Osteoblast (primary cell): ENCODE data around the gene APOC3. TPM values are rescaled to one million over a fixed set of nuclear protein-coding genes. Genes with fewer than 3 reads are reported as not detected.

Experiments used
- DNase-seq: peaks from one replicate; pipeline ENCODE4 v3.0.0; 2011; ENCODE audit warnings: low spot score, mixed read lengths; ENCODE audit not compliant: insufficient read length; ENCODE audit errors: missing footprints
- H2AFZ ChIP-seq: 2 replicates; pipeline ENCODE4 v1.6.0; 2011; ENCODE audit warnings: mild to moderate bottlenecking, low read length
- H3K27ac ChIP-seq: 2 replicates; pipeline ENCODE4 v1.5.1; 2011; ENCODE audit warnings: mild to moderate bottlenecking, low read depth, low read length, moderate library complexity
- H3K27me3 ChIP-seq: 2 replicates; pipeline ENCODE4 v1.6.0; 2012; ENCODE audit warnings: mild to moderate bottlenecking, control low read depth, inconsistent platforms, low read length, moderate library complexity; ENCODE audit not compliant: insufficient read depth
- H3K36me3 ChIP-seq: 2 replicates; pipeline ENCODE4 v1.5.1; 2011; ENCODE audit warnings: mild to moderate bottlenecking, low read length, control low read depth, moderate library complexity; ENCODE audit not compliant: insufficient read depth
- H3K4me1 ChIP-seq: 2 replicates; pipeline ENCODE4 v1.5.1; 2011; ENCODE audit warnings: mild to moderate bottlenecking, low read length, control low read depth, moderate library complexity; ENCODE audit not compliant: insufficient read depth
- H3K4me2 ChIP-seq: 2 replicates; pipeline ENCODE4 v1.6.0; 2011; ENCODE audit warnings: mild to moderate bottlenecking, low read length; ENCODE audit not compliant: insufficient read depth
- H3K4me3 ChIP-seq: fragments of 200-600 bp; sonication (generic); 3 replicates; pipeline ENCODE4 v1.5.1; 2012; ENCODE audit warnings: mild to moderate bottlenecking, low read length, inconsistent platforms; ENCODE audit not compliant: insufficient read depth
- H3K79me2 ChIP-seq: 2 replicates; pipeline ENCODE4 v1.6.0; 2012; ENCODE audit warnings: mild to moderate bottlenecking, low read length, control low read depth, inconsistent platforms; ENCODE audit not compliant: insufficient read depth
- H3K9me3 ChIP-seq: 2 replicates; pipeline ENCODE4 v1.5.1; 2011; ENCODE audit warnings: low read depth, low read length, control low read depth
- H4K20me1 ChIP-seq: 2 replicates; pipeline ENCODE4 v1.6.0; 2012; ENCODE audit warnings: mild to moderate bottlenecking, low read length, control low read depth; ENCODE audit not compliant: insufficient read depth
- total RNA-seq: library from RNA; depleted of rRNA; stranded (reverse); fragments of >200 nt; gene quantifications from 2 replicates; pipeline ENCODE4 v1.2.3, GENCODE V29; 2012
- TF ChIP-seq, protein P1 (sequence below): IDR thresholded peaks from 2 replicates; pipeline ENCODE4 v1.5.1; 2011; ENCODE audit warnings: mild to moderate bottlenecking, low read depth, low read length, moderate library complexity; ENCODE audit errors: extremely low read depth

The APOC3 gene
- total RNA-seq, 1 donor = not detected

DNA sequence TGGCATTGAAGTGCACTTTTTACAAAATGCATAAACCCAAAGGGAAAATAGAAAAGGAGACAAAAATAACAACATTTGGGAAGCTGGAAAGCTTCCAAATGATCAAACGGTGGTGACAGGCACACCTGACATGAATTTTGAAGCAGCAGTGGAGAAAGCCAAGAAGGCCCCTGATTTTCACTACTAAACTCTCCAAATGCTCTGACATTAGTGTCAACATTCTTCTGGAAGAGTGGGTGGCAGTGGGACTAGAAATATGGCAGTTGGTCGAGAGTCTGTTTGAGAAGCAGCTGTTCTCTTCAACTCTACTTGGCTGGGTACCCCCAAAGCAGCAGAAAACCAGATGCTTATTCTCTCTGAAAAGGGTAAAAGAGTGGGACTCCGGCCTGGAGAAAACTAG, 25.7 kb upstream of the APOC3 start:
- no peak overlapping the region for H2AFZ ChIP-seq

DNA sequence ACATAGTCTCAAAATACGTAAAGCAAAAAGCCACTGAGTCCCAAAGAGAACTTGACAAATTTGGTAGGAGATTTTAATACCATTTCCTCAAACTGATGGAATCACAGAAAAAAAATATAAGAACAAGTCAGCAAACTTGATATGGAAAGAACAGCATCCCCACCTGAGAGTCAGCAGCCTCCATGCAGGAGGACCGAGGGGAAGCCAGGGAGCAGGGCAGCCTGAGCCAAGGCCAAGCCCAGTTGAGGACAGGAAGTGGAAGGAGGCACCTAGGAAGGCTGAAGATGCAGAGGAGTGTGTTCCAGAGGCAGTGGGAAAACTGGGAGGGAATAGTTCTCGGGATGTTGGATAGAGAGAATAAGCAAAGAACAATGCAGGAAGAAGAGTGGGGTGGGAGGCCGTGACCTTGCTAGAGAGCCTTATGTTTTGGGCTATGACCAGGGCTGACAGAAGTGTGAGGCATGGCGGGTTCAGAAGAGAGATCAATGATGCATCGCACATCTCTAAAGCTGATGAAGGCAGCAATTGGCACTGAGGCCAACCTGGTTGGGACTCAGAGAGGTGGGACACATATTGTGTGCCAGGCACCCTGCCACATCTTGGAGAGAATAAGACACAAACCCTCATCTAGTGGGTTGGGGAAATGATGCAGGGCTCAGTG, 22.0 kb upstream of the APOC3 start:
- H3K4me1 ChIP-seq = peaks cover 10% of the 10 kb centered on the region

More for the DNA sequence above, 25.7 kb upstream of the APOC3 start:
- no peak overlapping the region for H3K4me2 ChIP-seq
- no peaks in the 10 kb centered on the region for H4K20me1 ChIP-seq
- H3K27ac ChIP-seq = no peak overlapping the region
- no peak overlapping the region for H3K4me3 ChIP-seq
- no peaks in the 10 kb centered on the region for H3K9me3 ChIP-seq
- no peak for DNase-seq
- no peaks in the 10 kb centered on the region for H3K27me3 ChIP-seq
- H3K79me2 ChIP-seq = no peaks in the 10 kb centered on the region
- H3K4me1 ChIP-seq = peaks cover 7% of the 10 kb centered on the region
- TF ChIP-seq, protein P1, sequence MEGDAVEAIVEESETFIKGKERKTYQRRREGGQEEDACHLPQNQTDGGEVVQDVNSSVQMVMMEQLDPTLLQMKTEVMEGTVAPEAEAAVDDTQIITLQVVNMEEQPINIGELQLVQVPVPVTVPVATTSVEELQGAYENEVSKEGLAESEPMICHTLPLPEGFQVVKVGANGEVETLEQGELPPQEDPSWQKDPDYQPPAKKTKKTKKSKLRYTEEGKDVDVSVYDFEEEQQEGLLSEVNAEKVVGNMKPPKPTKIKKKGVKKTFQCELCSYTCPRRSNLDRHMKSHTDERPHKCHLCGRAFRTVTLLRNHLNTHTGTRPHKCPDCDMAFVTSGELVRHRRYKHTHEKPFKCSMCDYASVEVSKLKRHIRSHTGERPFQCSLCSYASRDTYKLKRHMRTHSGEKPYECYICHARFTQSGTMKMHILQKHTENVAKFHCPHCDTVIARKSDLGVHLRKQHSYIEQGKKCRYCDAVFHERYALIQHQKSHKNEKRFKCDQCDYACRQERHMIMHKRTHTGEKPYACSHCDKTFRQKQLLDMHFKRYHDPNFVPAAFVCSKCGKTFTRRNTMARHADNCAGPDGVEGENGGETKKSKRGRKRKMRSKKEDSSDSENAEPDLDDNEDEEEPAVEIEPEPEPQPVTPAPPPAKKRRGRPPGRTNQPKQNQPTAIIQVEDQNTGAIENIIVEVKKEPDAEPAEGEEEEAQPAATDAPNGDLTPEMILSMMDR = no peak
- H3K36me3 ChIP-seq = no peaks in the 10 kb centered on the region

DNA sequence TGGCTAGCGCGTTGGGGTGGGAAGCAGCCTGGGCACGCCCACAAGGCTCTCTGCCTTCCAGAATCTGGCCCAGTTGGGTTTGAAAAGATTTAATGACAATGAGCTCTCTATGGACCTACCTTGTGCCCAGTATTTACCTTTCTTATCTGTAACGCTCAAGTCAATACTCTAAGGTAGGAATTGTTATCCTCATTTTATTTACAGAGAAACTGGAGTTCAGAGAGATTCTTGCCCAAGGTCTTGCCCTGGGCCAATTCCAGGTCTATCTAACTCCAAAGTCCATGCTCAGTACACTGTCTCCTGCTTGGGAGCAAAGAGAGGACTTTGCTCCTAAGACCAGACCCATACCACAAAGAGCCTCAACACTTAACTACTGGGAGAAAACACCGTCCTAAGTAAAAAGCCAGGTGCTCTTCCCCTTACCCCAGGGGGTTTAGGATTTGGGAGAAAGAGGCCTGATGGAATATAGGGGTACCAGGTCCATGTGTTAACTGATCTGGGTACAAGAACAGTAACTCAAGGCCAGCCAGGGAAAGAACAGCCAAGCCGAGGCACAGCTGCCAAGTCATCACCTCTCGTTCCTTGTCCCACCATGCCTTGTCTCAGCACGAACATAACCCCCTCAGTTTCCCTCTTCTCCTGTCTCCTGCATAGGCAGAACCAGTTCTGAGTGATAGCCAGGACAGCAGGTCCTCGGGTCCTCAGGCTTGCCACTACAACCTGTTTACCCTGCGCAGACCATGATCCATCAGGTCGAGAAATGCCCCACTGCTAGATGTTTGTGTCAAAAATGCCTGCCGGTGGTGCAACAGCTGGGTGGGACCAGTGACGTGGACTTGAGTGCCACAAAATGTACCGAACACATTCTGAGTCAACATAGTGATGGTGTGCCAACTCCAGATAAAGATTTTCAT, 21.2 kb upstream of the APOC3 start:
- H3K9me3 ChIP-seq = no peaks in the 10 kb centered on the region
- peak overlapping the region; percentile 94 for H3K27ac ChIP-seq
- TF ChIP-seq, protein P1 = no peak
- DNase-seq = no peak
- peak overlapping the region; percentile 59 for H3K4me2 ChIP-seq
- no peaks in the 10 kb centered on the region for H3K27me3 ChIP-seq
- H3K79me2 ChIP-seq = no peaks in the 10 kb centered on the region
- H4K20me1 ChIP-seq = no peaks in the 10 kb centered on the region
- no peak overlapping the region for H3K4me3 ChIP-seq
- peaks cover 10% of the 10 kb centered on the region for H3K4me1 ChIP-seq
- no peaks in the 10 kb centered on the region for H3K36me3 ChIP-seq
- H2AFZ ChIP-seq = peak overlapping the region; percentile 70

More for the DNA sequence above, 22.0 kb upstream of the APOC3 start:
- no peaks in the 10 kb centered on the region for H3K27me3 ChIP-seq
- peak overlapping the region; percentile 94 for H3K27ac ChIP-seq
- H3K9me3 ChIP-seq = no peaks in the 10 kb centered on the region
- TF ChIP-seq, protein P1 = no peak
- no peak overlapping the region for H3K4me2 ChIP-seq
- no peaks in the 10 kb centered on the region for H3K79me2 ChIP-seq
- no peaks in the 10 kb centered on the region for H4K20me1 ChIP-seq
- no peak overlapping the region for H2AFZ ChIP-seq
- H3K36me3 ChIP-seq = no peaks in the 10 kb centered on the region
- no peak for DNase-seq
- H3K4me3 ChIP-seq = no peak overlapping the region

DNA sequence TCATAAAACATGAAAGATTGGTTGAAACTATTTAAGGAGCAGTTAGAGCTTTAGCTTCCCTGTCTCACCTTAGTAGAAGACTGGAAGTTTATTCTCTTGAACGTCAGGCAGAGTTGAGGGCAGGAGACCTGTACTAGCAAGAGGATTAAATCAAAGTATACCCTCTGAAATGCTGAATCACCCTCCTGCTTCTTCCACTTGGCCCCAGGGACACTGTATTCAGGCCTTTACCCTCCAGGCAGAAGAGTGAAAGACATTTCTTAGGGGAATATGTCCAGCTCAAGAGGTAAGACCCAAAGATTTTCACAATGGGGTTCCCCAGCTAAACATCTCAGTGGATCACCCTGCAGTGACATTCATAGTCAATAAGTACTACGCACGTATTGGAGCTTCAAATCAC, 18.5 kb upstream of the APOC3 start:
- Histone ChIP-seq H3K27ac (no peak overlapping the region), H3K9me3 (no peaks in the 10 kb centered on the region), H3K27me3 (no peaks in the 10 kb centered on the region), H3K4me1 (peaks cover 16% of the 10 kb centered on the region), H3K79me2 (no peaks in the 10 kb centered on the region), H2AFZ (peak overlapping the region; percentile 23), H4K20me1 (no peaks in the 10 kb centered on the region), H3K4me3 (no peak overlapping the region), H3K36me3 (no peaks in the 10 kb centered on the region), H3K4me2 (no peak overlapping the region)
- DNase-seq = no peak
- TF ChIP-seq, protein P1 = no peak
